Parathyroid adenoma (tissue), 2 donors: ENCODE results near the gene TMEM120A.
A peak's percentile ranks its signal among the peaks of the same experiment; 100 is the strongest.

ENCODE experiments used
- H2AFZ ChIP-seq: fragments of 300-600 bp; sonication (generic); one replicate; pipeline ENCODE4 v1.7.0; 2017; ENCODE audit warnings: antibody characterized with exemption, mild to moderate bottlenecking
- H3K27ac ChIP-seq: fragments of 300-600 bp; sonication (generic); one replicate; pipeline ENCODE4 v1.7.0; 2017
- H3K27me3 ChIP-seq: fragments of 300-600 bp; sonication (generic); one replicate; pipeline ENCODE4 v1.7.0; 2017; ENCODE audit warnings: low read length; ENCODE audit not compliant: control insufficient read depth, insufficient read depth
- H3K36me3 ChIP-seq: fragments of 300-600 bp; sonication (generic); one replicate; pipeline ENCODE4 v1.7.0; 2017; ENCODE audit warnings: low read length; ENCODE audit not compliant: control insufficient read depth, insufficient read depth
- H3K4me1 ChIP-seq: fragments of 300-600 bp; sonication (generic); one replicate; pipeline ENCODE4 v1.7.0; 2017; ENCODE audit warnings: control low read depth
- H3K4me2 ChIP-seq: fragments of 300-600 bp; sonication (generic); one replicate; pipeline ENCODE4 v1.7.0; 2017; ENCODE audit warnings: low read length
- H3K4me3 ChIP-seq: fragments of 300-600 bp; sonication (generic); one replicate; pipeline ENCODE4 v1.7.0; 2017; ENCODE audit warnings: low read depth, low read length
- H3K79me2 ChIP-seq: fragments of 300-600 bp; sonication (generic); one replicate; pipeline ENCODE4 v1.7.0; 2017; ENCODE audit warnings: control low read depth
- H3K9ac ChIP-seq: fragments of 300-600 bp; sonication (generic); one replicate; pipeline ENCODE4 v1.7.0; 2017; ENCODE audit warnings: mild to moderate bottlenecking
- H3K9me3 ChIP-seq: fragments of 300-600 bp; sonication (generic); one replicate; pipeline ENCODE4 v1.7.0; 2017; ENCODE audit warnings: low read length; ENCODE audit not compliant: control insufficient read depth
- TF ChIP-seq, protein P1 (sequence below): fragments of 300-600 bp; sonication (generic); IDR thresholded peaks from one replicate; pipeline ENCODE4 v1.7.0; 2017; ENCODE audit warnings: antibody characterized with exemption, mild to moderate bottlenecking
- donor health status: primary hyperparathyroidism.

The TMEM120A gene

DNA sequence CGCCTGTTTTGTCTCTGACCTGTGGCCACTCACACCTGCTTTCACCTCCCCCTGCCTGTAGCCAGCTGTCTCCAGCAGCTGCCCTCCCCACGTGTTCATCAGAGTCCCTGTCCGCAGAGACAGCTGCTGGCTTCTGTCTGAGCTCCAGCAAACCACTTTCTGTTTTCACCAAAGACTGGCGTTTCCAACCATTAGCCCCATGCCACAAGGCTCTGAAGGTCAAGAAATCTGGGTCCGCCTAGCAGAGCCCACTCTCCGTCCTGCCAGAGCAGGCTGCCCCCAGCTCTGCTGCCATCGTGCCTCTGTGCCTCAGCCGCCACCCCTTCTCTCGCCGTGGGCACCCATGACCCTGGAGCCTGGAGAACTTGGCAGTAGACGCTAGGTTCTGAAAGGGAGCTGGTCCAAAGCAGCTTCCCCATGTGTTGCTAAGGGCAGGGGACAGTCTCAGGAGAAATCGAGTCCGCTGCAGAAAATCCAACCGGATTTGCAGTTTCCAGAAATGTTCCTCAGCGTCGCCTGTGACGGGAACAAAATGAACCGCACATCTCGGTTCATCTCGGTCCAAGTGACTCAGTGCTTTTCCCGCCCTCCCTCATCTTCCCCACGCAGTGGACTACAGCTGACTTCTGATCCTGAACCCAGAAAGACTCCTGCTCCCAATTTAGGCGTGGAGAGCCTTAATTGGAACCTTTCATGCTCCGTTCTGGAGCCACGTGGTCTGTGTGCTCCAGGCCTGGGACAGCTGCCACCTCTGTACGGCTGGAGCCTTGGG lies 28.0 kb downstream of the TMEM120A start:
- Histone ChIP-seq H3K9me3 (no peaks in the 10 kb centered on the region), H3K36me3 (no peaks in the 10 kb centered on the region), H3K4me3 (no peak overlapping the region), H3K4me1 (peaks cover 17% of the 10 kb centered on the region), H3K27ac (peak overlapping the region; percentile 49), H3K27me3 (no peaks in the 10 kb centered on the region), H2AFZ (no peak overlapping the region), H3K4me2 (no peak overlapping the region), H3K9ac (no peak overlapping the region), H3K79me2 (peaks cover 42% of the 10 kb centered on the region)
- TF ChIP-seq, protein P1, sequence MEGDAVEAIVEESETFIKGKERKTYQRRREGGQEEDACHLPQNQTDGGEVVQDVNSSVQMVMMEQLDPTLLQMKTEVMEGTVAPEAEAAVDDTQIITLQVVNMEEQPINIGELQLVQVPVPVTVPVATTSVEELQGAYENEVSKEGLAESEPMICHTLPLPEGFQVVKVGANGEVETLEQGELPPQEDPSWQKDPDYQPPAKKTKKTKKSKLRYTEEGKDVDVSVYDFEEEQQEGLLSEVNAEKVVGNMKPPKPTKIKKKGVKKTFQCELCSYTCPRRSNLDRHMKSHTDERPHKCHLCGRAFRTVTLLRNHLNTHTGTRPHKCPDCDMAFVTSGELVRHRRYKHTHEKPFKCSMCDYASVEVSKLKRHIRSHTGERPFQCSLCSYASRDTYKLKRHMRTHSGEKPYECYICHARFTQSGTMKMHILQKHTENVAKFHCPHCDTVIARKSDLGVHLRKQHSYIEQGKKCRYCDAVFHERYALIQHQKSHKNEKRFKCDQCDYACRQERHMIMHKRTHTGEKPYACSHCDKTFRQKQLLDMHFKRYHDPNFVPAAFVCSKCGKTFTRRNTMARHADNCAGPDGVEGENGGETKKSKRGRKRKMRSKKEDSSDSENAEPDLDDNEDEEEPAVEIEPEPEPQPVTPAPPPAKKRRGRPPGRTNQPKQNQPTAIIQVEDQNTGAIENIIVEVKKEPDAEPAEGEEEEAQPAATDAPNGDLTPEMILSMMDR: no peak

DNA sequence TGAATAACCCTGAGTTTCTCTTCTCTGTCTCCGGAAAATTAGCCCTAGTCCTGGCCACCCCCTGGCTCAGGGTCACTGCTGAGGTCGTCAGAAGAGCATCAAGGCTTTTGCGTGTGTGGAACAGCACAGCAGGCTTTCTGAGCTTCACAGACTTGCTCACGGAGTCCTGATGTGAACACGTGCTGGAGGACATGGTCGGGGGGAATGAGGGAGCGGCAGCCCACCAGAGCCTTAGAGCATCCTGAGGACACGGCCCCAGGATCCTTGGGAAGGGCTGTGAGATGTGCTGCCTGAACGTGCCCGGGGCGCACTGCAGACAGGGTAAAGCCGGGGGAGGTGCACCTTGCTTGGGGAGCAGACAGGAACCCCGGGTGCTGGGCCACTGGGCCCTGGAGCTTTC lies 28.8 kb downstream of the TMEM120A start:
- H3K4me1 ChIP-seq: peaks cover 17% of the 10 kb centered on the region
- no peaks in the 10 kb centered on the region for H3K9me3 ChIP-seq

DNA sequence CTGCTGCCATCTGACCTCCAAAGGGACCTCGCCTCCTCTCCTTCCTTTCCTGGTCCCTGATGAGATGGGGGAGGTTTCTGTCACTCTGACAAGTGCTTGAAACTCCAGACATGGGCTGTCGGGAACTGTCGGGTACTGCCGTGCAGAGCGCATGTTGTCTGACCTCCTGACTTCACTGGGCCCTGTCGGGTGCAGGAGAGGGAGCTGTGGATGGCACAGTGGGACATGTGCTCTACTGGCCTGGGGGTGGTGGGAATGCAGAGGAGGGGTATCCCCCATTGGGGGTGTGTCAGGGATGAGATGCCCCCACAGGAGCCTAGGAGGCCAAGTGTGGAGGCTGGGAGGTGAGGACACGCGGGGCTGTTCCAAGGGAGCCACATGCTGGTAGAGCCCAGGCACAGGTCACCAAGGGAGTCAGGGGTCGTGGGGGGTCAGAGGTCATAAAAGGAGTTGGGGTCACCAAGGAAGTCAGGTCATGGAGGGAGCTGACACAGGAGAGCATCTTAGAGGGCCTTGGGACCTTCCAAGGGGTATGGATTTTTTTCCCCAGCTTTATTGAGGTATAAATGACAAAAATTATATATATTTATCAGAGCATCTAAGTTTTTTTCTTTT lies 30.9 kb downstream of the TMEM120A start:
- H3K4me1 ChIP-seq: peaks cover 24% of the 10 kb centered on the region
- TF ChIP-seq, protein P1: no peak
- H3K9me3 ChIP-seq: no peaks in the 10 kb centered on the region
- H3K36me3 ChIP-seq: no peaks in the 10 kb centered on the region
- no peaks in the 10 kb centered on the region for H3K27me3 ChIP-seq
- H3K9ac ChIP-seq: no peak overlapping the region
- H3K4me2 ChIP-seq: peak overlapping the region; percentile 43
- peaks cover 25% of the 10 kb centered on the region for H3K79me2 ChIP-seq
- H3K4me3 ChIP-seq: no peak overlapping the region
- H2AFZ ChIP-seq: peak overlapping the region; percentile 28
- peak overlapping the region; percentile 70 for H3K27ac ChIP-seq

More for the DNA sequence above, 28.8 kb downstream of the TMEM120A start:
- Histone ChIP-seq H3K36me3 (no peaks in the 10 kb centered on the region), H2AFZ (no peak overlapping the region), H3K79me2 (peaks cover 39% of the 10 kb centered on the region), H3K9ac (no peak overlapping the region), H3K4me3 (no peak overlapping the region), H3K4me2 (no peak overlapping the region), H3K27ac (peak overlapping the region; percentile 40), H3K27me3 (no peaks in the 10 kb centered on the region)
- TF ChIP-seq, protein P1: no peak

DNA sequence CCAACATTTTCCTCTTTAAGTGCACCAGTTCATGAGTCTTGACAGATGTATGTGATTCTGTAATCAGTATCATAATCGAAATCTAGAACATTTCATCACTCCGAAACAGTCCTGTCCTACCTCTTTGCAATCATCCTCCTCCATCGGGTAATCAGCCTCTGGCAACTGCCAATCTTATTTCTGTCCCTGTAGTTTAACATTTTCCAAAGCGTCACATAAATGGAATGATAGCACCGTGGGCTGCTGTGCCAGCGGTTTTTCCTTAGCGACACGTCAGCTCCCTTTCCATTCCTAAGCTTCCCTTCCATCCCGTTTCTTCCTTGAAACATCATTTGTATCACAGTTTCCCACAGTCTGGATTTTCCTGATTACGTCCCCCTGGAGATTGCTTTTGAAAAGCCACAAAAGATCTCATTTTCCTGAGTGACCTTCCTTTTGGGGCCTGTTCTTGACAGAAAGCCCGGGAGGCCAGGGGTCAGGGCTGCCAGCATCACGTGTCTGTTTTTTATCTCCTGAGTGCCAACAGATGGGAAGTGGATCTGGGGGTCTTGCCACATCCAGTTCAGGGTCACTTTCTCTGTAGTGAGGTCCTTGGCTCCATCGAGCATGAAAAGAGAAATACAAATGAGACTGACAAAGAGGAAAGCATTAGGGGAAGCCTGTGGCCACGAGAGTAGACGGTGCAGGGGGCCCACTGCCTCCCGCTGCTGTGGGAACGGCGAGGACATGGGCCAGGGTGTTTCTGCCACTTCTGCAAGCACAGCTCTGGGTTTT lies 31.6 kb downstream of the TMEM120A start:
- H3K27ac ChIP-seq: peak overlapping the region; percentile 70
- no peak overlapping the region for H3K9ac ChIP-seq
- H3K4me2 ChIP-seq: peak overlapping the region; percentile 43
- peak overlapping the region; percentile 28 for H2AFZ ChIP-seq
- TF ChIP-seq, protein P1: no peak
- H3K4me3 ChIP-seq: no peak overlapping the region
- no peaks in the 10 kb centered on the region for H3K36me3 ChIP-seq
- no peaks in the 10 kb centered on the region for H3K27me3 ChIP-seq
- H3K4me1 ChIP-seq: peaks cover 28% of the 10 kb centered on the region
- no peaks in the 10 kb centered on the region for H3K9me3 ChIP-seq
- peaks cover 23% of the 10 kb centered on the region for H3K79me2 ChIP-seq
